Putamen (tissue), 1 donor: Measurements from ENCODE around the gene PRKCA.
"Not testable (repeated sequence)": the region's sequence is repeated elsewhere in the genome, so short reads cannot be mapped to it uniquely, and the experiment has no call there.

Experiments
- DNase-seq: peaks from one replicate; pipeline ENCODE4 v3.0.0-alpha.2; 2016; ENCODE audit warnings: low spot score

Gene PRKCA

DNA sequence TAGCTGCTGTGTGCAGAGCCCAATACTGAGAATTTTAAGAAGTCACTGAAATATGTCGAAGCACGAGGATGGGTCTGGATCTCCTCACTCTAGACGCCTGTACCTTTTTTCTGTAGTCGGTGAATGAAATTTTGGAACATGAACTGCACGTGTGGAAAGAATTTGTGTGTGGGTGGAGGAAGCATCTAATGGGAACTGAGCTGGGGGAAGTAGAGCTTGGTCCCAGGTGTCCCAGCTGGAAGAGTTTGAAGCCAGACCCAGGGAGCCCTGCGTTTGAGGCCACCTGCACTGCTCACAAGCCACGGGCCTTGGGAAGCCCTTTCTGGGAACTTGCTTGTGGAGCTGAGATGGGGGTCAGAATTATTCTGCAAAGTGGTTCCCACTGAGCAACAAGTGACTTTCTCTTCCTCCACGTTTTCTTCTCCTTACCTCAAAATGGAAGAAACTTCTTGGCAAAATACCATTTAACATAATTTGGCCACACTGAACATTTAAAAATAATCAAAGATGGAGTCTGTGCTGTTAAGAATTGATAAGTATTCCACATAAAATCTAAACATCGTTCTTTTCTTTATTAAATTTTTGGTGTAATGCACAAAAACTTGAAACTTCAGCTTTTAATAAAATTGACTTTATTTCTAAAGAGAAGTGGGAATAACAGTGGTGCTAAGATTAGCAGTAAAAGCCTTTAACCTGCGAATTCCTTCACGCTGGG, 163.8 kb downstream of the PRKCA start:
- no peak for DNase-seq

DNA sequence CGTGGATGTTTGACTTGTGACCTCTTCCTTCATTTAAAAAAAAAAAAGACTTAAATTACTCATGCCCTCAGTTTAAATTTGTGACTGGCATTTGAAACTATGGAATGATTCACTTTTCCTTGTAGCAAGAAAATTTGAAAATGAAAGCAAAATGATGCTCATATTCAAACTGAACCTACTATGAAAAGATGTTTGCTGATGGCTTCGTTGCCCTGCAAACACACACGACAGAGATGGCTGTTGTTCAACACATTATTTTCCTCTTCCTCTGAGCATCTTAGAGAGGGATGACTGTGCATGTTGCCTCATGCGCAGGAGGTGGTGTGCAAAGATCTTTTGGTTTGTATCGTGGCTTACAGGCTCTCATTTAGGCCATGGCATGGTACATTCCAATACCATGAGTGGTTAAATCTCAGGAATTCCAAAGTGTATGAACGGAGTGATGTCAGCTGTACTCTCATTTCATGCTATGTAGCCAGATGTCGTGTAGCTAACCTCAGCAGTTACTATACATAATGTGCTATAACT, 164.5 kb downstream of the PRKCA start:
- DNase-seq = no peak

DNA sequence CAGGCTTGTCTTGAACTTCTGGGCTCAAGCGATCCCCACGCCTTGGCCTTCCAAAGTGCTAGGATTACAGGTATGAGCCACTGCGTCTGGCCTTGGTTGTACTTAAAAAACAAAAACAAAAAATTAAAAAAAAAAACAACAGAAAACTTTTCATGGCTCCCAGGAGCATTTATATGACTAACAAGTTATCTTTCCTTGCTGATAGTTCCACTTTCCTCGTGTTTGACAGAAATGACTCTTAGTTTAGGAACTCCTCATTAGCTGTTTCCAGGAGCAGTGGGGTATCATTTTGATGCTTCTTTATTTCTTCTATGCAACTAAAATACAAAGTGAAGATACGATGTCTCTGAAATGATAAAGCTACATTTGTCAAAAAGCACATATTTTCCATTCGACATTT, 165.4 kb downstream of the PRKCA start:
- DNase-seq = no peak

GRCh38 chr17:66468241-66469087, 166.1 kb downstream of the PRKCA start:
- DNase-seq = peak; percentile 47

- DNase-seq = no peak
These were observed 166.7 kb downstream of the PRKCA start for GRCh38 chr17:66469088-66469442.

- DNase-seq = no peak
These were observed 167.0 kb downstream of the PRKCA start for GRCh38 chr17:66469461-66469860.

DNA sequence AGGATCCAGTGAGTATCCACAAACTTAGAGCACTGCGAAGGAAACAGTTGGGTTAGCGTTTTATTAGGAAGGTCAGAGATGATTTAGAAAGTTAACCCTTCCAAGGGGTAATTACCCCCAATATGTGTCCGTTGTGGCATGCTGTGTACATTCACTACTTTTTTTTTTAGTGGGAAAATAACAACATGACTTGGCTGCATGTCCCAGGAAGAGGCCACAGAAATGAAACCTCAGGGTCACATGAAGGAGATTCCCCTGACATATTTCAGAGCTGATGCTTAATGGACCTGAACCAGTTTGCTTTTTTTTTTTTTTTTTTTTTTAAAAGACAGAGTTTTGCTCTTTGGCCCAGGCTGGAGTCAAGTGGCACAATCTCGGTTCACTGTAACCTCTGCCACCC, 167.5 kb downstream of the PRKCA start:
- DNase-seq = no peak

DNA sequence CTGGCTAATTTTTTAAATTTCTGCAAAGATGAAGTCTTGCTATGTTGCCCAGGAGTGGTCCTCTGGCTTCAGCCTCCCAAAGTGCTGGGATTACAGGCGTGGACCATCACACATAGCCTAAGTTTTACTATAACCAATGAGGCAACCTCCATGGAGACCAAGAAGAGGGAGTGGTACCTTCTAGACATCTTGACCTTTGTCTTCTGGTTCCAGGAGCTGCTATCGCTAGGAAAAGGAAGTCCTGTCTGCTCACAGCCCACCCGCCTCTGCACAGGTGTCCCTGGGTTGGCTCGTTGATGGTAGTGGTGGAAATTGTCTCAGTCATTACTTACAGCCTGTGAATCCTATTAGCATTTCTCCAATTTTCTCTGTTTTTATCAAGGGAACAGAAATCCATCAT, 169.7 kb downstream of the PRKCA start:
- no peak for DNase-seq

DNA sequence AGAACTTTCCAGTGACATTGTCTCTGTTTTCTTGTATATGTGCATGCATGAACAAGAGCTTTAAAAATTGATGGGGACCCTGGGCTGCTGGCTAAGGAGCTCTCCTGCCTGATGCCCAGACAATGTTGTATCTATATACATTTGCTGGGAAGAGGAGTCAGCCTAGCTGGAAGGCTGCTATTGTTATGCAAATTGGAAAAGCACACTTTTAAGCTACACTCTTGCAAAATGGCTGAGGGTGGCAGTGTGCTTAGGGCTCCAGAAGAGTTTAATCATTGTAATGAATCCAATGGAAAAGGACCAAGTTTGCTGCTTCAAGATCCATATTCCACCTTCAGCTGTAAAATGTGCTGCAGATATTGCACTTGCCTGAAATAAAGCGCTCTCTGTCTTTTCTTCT, 171.8 kb downstream of the PRKCA start:
- DNase-seq = no peak

- no peak for DNase-seq
These were observed 172.5 kb downstream of the PRKCA start for GRCh38 chr17:66474806-66475497.

DNA sequence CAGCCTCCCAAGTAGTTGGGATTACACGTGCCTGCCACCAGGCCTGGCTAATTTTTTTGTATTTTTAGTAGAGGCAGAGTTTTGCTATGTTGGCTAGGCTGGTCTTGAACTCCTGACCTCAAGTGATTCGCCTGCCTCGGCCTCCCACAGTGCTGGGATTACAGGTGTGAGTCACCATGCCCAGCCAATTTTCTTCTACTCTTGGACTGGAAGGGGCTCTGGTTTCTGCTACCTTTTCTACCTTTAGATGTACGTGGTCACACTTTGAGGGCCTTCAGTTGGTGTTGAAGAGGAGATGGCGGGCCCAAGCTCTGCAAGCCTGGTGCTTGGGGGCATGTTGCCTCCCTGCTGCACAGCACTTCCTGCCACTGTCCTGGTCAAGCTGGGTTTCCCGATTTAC, 173.6 kb downstream of the PRKCA start:
- DNase-seq = no peak

GRCh38 chr17:66477615-66478283, 175.3 kb downstream of the PRKCA start:
- no peak for DNase-seq

DNA sequence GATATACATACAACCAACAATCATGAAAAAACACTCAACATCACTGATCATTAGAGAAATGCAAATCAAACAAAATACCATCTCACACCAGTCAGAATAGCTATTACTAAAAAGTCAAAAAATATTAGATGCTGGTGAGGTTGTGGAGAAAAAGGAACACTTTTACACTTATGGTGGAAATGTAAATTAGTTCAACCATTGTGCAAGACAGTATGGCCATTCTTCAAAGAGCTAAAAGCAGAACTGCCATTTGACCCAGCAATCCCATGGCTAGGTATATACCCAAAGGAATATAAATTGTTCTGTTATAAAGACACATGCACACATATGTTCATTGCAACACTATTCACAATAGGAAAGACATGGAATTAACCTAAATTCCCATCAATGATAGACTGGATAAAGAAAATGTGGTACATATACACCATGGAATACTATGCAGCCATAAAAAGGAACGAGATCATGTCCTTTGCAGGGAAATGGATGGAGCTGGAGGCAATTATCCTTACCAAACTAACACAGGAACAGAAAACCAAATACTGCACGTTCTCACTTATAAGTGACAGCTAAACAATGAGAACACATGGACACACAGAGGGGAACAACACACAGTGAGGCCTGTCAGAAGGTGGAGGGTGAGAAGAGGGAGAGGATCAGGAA, 176.9 kb downstream of the PRKCA start:
- DNase-seq = not testable (repeated sequence)

DNA sequence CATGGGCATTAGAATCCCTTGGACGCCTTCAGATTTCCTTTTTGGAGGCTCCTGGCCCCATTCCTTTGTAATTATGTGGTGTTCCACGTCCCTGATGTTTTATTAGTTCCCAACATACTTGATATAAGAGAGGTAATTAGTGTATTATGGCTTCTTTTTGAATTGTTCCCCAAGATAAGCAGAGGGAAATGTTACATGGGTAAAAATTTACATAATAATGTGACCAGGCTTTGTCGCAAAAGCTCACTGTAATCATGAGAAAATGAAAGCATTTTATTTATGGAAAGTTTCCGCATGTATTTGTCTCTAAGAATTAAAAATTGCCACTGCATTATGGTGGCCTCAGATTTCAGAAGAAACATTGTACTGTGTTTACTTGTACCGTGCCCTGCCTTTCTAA, 177.8 kb downstream of the PRKCA start:
- no peak for DNase-seq

DNA sequence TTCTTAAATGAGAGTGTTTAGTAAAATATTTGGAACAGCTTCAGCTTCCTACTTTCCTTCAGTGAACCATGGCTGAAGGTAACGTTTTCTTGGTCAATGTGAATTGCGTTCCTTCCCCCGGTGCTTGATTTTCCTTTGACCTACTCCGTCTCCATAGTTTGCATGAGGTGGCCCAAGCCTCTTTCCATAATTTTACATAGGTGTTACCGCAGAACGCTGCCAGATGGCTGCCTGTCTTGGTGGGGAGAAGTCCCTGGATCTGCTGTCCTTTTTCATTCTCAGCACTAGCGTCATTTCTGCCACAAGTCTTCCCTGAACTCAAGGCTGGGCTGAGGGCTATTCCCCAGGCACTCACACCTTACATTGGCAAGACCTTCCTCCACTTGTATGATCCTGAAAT, 178.4 kb downstream of the PRKCA start:
- DNase-seq = no peak

GRCh38 chr17:66481271-66481670, 178.9 kb downstream of the PRKCA start:
- no peak for DNase-seq

DNA sequence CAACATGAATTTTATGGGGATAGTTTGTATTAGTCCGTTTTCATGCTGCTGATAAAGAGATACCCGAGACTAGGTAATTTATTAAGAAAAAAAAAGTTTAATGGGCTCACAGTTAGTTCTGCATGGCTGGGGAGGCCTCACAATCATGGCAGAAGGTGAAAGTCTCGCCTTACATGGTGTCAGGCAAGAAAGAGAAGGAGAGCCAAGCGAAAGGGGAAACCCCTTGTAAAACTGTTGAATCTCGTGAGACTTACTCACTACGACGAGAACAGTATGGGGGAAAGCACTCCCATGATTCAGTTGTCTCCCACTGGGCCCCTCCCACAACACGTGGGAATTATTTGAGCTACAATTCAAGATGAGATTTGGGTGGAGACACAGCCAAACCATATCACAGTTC, 181.5 kb downstream of the PRKCA start:
- no peak for DNase-seq

- no peak for DNase-seq
These were observed 183.0 kb downstream of the PRKCA start for GRCh38 chr17:66485309-66485947.

GRCh38 chr17:66487121-66487520, 184.7 kb downstream of the PRKCA start:
- no peak for DNase-seq

GRCh38 chr17:66487981-66488468, 185.6 kb downstream of the PRKCA start:
- no peak for DNase-seq

DNA sequence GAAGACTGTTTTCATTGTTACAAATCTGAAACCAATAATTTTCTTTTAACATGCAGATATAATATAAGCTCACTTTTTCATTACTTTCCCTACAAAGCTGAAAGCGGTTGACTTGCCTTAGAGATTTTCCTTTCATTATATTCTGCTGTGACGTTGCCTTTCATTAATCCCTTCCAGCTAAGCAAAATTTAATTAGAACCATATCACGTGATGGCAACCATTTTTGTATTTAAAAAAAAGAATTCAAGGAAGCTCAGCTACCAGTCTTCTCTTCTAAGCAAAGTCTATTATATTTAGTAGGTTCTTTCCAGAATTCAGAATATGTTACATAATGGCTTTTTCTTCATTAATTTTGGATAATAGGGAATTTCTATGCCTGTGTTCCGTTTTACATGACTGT, 186.5 kb downstream of the PRKCA start:
- peak; percentile 60 for DNase-seq
